Measurements from ENCODE around the gene SKI.

DNA sequence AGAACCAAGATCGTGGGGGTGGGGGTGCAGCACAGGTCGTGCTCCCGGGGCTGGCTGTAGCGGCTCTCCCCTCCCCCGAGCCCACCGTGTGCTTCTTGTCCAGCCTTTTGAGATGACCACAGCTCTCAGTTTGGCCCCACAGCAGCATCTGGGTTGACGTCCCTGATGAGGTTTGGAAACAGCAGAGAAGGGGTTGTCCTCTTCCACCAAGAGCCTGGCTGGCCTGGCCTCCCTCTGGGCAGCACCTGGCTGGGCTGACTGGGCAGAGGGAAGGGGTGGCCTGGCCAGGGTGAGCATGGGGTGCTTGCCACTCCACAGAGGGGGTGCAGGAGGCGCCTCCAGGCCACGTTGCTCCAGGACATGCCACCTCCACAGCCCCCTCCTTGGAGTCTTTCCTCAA is 61.5 kb downstream of the SKI start:
- TF ChIP-seq, protein P1, sequence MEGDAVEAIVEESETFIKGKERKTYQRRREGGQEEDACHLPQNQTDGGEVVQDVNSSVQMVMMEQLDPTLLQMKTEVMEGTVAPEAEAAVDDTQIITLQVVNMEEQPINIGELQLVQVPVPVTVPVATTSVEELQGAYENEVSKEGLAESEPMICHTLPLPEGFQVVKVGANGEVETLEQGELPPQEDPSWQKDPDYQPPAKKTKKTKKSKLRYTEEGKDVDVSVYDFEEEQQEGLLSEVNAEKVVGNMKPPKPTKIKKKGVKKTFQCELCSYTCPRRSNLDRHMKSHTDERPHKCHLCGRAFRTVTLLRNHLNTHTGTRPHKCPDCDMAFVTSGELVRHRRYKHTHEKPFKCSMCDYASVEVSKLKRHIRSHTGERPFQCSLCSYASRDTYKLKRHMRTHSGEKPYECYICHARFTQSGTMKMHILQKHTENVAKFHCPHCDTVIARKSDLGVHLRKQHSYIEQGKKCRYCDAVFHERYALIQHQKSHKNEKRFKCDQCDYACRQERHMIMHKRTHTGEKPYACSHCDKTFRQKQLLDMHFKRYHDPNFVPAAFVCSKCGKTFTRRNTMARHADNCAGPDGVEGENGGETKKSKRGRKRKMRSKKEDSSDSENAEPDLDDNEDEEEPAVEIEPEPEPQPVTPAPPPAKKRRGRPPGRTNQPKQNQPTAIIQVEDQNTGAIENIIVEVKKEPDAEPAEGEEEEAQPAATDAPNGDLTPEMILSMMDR (IDR thresholded peaks at IDR 0.05), result no peak
- TF ChIP-seq EZH2 (IDR thresholded peaks at IDR 0.05; ENCODE audit: borderline replicate concordance, insufficient read depth, low read depth, low read length, poor library complexity, severe bottlenecking), result no peak

Measured in B cell (primary cell).